Thyroid gland (tissue), 4 donors: ENCODE results near the gene VANGL1.
A peak's percentile ranks its signal among the peaks of the same experiment; 100 is the strongest.

Source experiments
- CTCF ChIP-seq, 6 experiments: fragments of 200-600 bp in 3 of 6; fragments of 450-650 bp in 3 of 6; sonication (generic) in 3 of 6; IDR thresholded peaks; one replicate each; pipeline ENCODE4 v1.5.1; 2016 to 2019; ENCODE audit warnings: antibody characterized with exemption in 6 of 6, mild to moderate bottlenecking in 2 of 6, inconsistent platforms in 1 of 6, moderate library complexity in 1 of 6
- POLR2A ChIP-seq, 2 donors: fragments of 450-650 bp; IDR thresholded peaks; one replicate each; pipeline ENCODE4 v1.6.1; 2017; ENCODE audit warnings: antibody characterized with exemption in 2 of 2, mild to moderate bottlenecking in 2 of 2, moderate library complexity in 1 of 2

GRCh38 chr1:115706587-115707425, 65.0 kb downstream of the VANGL1 start:
- peak; percentile 41 to 69 (median 58) for TF ChIP-seq CTCF (IDR thresholded peaks at IDR 0.05)
- TF ChIP-seq POLR2A (IDR thresholded peaks at IDR 0.05) = no peak
